Measurements from ENCODE around the gene MUC21.

- no peak for TF ChIP-seq CTCF (IDR thresholded peaks at IDR 0.05)
- no peak for TF ChIP-seq POLR2AphosphoS5 (IDR thresholded peaks at IDR 0.05)
- TF ChIP-seq EP300 (IDR thresholded peaks at IDR 0.05): no peak
- no peak for TF ChIP-seq POLR2A (IDR thresholded peaks at IDR 0.05)
Measured at GRCh38 chr6:30979141-30979540, 4.4 kb upstream of the MUC21 start.

All from gastroesophageal sphincter (tissue), 3 donors.